Peyer's patch (tissue), 4 donors: Measurements from ENCODE around the gene EPHB1.

Source experiments
- CTCF ChIP-seq, 6 experiments: fragments of 450-650 bp in 4 of 6; fragments of 200-600 bp in 2 of 6; sonication (generic) in 1 of 6; IDR thresholded peaks; one replicate each; pipeline ENCODE4 v1.5.1; 2017 to 2019; ENCODE audit warnings: antibody characterized with exemption in 6 of 6, mild to moderate bottlenecking in 3 of 6, moderate library complexity in 1 of 6
- POLR2A ChIP-seq, 2 donors: fragments of 450-650 bp; IDR thresholded peaks; one replicate each; pipeline ENCODE4 v1.5.1; 2017; ENCODE audit warnings: antibody characterized with exemption in 2 of 2, mild to moderate bottlenecking in 2 of 2, moderate library complexity in 2 of 2

- no peak for TF ChIP-seq CTCF (IDR thresholded peaks at IDR 0.05)
- TF ChIP-seq POLR2A (IDR thresholded peaks at IDR 0.05), result no peak
Observed at GRCh38 chr3:135087782-135088181, 292.7 kb downstream of the EPHB1 start.
